ENCODE measurements around the gene OR52K2. TPM values are rescaled to one million over a fixed set of nuclear protein-coding genes. Genes with fewer than 3 reads are reported as not detected.
"Not testable (repeated sequence)": the region's sequence is repeated elsewhere in the genome, so short reads cannot be mapped to it uniquely, and the experiment has no call there.

The OR52K2 gene
- total RNA-seq, 1 donor from 2014 or later = not detected

GRCh38 chr11:4480577-4481239 lies 31.6 kb downstream of the OR52K2 start:
- no peak for DNase-seq (ENCODE audit: low spot score)

DNA sequence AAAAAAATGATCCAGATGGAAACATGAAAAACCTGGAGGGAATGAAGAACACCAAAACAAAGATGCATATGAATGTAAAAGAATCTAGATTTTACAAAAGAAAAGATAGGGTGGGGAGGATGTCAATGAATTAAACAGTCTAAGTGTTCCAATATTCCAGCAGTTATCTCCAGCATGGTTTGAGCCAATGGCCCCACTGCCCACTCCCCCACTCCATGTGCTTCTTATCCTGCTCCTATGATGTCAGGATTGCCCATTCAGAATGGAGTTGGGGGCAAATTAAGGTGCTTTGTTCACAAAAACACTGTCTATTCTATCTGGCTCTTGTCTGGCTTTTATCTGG lies 32.1 kb downstream of the OR52K2 start:
- no peak for DNase-seq (ENCODE audit: low spot score)

DNA sequence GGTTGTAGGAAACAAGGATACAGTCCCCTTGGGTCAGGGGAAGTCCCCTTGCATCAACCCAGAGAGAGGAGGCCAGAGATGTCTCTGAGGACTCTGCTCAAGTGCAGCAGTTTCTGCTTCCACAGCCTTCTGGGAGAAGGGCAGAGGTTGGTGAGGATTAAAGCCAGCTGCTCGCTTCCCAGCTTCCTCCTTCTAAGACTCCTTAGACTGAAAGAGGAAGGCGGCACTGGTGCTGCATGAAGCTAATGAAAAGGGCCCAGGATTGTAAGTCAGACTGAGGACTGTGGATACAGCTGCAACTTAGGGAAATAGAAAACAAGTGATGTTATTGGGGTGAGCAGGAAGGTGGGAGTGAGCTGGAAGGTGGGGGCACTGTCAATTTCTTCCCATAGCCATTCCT lies 33.4 kb downstream of the OR52K2 start, which contains the start of gene OR52K1:
Gene OR52K1, plus strand, starts transcription at position 202 of the 400 bp plus-strand sequence. CDS start 6,255 bp downstream, outside the sequence.
- DNase-seq (ENCODE audit: low spot score) = no peak

- no peak for DNase-seq (ENCODE audit: low spot score)
These were observed 35.2 kb downstream of the OR52K2 start for GRCh38 chr11:4484310-4484709.

- not testable (repeated sequence) for DNase-seq (ENCODE audit: low spot score)
These were observed 42.3 kb downstream of the OR52K2 start for GRCh38 chr11:4491405-4491804.

DNA sequence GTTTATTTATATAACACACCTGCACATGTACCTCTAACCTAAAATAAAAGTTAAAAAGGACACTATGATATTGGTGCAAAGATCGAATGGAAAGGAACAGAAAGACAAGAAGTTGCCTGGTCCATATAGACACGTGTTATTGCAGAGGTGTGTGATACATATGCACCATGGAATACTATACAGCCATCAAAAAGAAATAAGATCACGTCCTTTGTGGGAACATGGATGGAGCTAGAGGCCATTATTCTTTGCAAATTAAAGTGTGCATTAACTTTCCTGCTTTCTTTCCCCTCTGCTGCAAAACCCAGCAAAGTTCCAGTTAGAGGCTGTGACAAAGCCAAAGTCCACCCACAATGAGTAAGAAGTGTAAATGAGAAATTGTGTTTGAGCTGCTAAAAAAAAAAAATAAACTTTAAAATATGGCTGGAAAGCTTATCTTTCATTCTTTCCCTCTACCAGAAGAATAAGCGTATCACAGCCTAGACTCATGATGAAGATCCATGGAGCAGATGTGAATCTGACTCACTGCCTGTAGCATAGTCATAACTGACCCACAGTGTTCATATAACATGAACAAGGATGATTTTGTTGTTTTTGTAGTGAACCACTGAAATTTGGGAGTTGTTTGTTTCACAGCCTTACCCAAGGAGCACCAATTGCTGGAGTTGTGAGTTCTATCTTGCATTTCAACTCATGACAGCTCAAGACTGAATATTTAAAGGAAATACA lies 42.9 kb downstream of the OR52K2 start:
- no peak for DNase-seq (ENCODE audit: low spot score)

- no peak for DNase-seq (ENCODE audit: low spot score)
These were observed 44.4 kb downstream of the OR52K2 start for GRCh38 chr11:4493480-4493818.

- no peak for DNase-seq (ENCODE audit: low spot score)
These were observed 46.4 kb downstream of the OR52K2 start for GRCh38 chr11:4495487-4495886.

DNA sequence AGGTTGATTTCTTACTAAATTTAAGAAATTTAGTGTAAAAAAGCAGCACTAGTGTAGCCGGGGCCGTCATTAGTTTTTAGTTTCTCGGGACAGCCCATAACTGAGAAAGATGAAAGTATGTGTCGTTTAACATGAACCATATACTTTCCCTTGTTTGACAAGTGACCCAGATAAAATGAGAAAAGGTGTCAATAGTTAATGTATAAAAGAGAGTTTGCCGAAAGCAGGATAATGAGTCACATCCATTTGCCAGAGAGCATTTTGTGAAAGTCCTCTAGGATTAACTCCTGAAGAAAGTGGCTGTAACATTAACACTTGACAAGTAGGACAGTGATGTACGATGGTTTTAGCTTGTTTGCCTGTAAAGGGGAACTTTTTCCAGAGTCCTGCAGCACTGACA lies 46.9 kb downstream of the OR52K2 start:
- no peak for DNase-seq (ENCODE audit: low spot score)

GRCh38 chr11:4496557-4497248 lies 47.6 kb downstream of the OR52K2 start:
- DNase-seq (ENCODE audit: low spot score) = no peak

Other genes with a start within 250 kb of the OR52K2 start
- not detected for gene OR52B4, start 80.9 kb upstream of the OR52K2 start, total RNA-seq
- gene TRIM21, start 55.6 kb upstream of the OR52K2 start, total RNA-seq = 18.4 TPM
- gene OR52K1, start 33.4 kb downstream of the OR52K2 start, total RNA-seq = not detected
- gene OR52M1, start 95.9 kb downstream of the OR52K2 start, total RNA-seq = not detected
- gene OR52I2, start 132.4 kb downstream of the OR52K2 start, total RNA-seq = not detected
- not detected for gene OR52I1, start 144.7 kb downstream of the OR52K2 start, total RNA-seq
- gene TRIM68, start 158.9 kb downstream of the OR52K2 start, total RNA-seq = 4.2 TPM
- not detected for gene OR51D1, start 188.2 kb downstream of the OR52K2 start, total RNA-seq
- gene OR51E1, start 194.7 kb downstream of the OR52K2 start, total RNA-seq = 1.5 TPM
- not detected for gene OR51E2, start 248.6 kb downstream of the OR52K2 start, total RNA-seq